GM19455 (cell line): ENCODE data around the gene DEK.

ENCODE experiments used
- ATAC-seq: cut with Tn5 transposase; IDR thresholded peaks from one replicate; pipeline ENCODE4 v1.9.1; 2021; ENCODE audit not compliant: unreplicated experiment

The DEK gene

GRCh38 chr6:18266523-18266912 lies 2.2 kb upstream of the DEK start:
- ATAC-seq = no peak

- no peak for ATAC-seq
Measured at GRCh38 chr6:18265787-18266522, 1.6 kb upstream of the DEK start.

DNA sequence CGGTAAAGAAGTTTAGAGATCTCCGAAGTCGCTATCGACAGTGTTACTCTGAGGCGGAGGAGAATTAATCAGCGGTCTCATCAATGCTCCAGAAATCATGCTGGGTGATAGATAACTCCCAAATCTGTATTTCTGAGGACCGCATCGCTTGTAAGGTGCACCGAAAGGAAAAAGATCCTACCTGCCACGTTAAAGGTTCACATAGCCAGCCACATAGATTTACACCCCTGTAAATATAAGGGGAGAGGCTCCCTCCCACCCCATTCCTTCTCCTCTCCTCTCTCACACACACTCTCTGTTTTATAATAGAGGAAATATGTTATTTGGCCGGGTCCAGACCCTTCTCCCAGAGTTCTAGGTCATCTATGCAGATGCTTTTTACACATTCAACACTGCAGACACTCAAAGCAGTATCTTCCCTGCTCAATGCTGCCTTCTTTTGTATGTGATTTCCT lies 620 bp upstream of the DEK start:
- no peak for ATAC-seq

GRCh38 chr6:18263418-18264218 lies 712 bp downstream of the DEK start:
- peak; percentile 2 for ATAC-seq

DNA sequence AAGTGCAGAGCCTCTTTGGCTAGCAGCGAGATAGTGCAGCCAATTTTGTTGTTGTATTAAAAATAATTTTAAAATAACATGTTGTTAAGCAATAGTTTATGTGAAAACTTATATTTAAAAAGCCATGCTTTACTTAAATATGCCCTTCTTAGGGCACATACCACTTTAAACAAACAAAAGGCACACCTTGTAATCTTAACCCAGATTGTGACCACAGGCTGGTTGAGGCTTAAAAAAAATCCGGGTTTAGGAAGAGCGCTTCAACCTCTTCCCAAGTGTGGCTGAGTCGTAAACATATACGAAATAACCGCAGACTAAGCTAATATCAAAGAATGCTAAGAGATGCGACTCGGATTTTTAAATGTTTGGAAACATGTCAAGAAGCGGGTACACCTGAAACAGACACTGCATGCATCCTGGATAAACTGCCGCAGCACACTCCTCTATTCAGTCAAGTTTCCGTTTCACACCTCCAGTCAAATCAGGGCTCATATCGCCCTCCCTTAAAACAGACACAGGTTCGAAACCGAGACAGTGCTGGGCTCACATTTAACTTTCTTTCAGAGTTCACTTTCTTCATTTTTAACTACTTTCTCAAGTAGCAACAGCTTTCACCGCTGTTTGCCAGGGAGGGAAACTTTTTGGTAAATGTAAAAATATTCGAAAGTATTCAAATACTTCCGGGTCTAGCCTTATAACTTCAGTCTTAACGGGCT lies 1.5 kb downstream of the DEK start:
- ATAC-seq = peak; percentile 57

GRCh38 chr6:18261877-18262276 lies 2.5 kb downstream of the DEK start:
- ATAC-seq = no peak

- ATAC-seq = peak; percentile 41
Measured at GRCh38 chr6:18260448-18261106, 3.8 kb downstream of the DEK start.

- no peak for ATAC-seq
Measured at GRCh38 chr6:18259675-18260447, 4.5 kb downstream of the DEK start.

DNA sequence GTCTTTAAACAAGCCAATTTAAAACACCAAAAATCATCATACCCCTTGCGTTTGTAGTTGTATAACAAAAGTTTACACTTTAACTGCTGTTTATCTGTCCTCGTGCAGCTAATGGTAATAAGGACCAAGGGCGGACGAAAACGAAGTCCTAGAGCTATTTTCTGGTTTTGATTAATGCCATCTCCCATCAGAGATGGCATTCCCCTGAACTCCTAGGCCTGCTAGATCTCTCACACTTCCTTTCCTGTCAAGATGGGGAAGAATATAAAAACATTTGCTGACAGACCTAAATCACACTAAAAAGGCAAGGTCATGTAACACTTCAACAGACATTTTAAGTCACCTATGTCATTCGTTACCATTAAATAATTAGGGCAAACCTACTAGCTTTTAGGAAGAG lies 9.5 kb downstream of the DEK start:
- ATAC-seq = no peak

DNA sequence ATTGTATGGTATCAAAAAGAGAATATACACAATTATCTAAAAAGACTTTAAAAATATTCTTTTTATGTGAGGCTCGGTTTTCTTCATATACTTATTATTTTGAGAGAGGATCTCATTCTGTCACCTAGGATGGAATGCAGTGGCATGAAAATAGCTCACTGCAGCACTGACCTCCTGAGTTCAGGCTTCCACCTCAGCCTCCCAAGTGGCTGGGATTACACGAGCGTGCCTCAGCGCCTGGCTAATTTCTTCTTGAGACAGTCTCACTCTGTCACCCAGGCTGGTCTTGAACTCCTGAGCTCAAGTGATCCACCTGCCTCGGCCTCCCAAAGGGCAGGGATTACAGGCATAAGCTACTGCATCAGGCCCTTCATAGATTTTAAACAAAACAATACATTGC lies 10.7 kb downstream of the DEK start:
- no peak for ATAC-seq

DNA sequence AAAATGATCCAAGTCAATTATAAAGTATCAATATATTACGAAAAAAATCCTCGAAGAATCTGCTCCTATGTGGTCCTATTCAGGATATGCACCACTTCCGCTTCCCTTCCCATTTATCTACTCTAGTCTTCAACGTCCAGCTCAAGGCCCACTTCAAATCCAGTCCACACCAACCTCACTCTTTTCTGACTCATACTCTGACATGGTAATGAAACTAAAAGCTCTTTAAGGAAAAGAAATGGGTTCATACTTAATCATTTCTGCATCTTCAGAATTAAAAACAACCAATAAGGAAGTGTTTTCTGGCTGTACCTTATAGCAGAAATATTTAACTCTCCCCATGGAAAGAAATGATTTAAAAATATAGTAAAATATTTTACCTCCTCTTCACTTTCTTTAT lies 15.1 kb downstream of the DEK start:
- no peak for ATAC-seq

GRCh38 chr6:18248698-18249097 lies 15.6 kb downstream of the DEK start:
- no peak for ATAC-seq

DNA sequence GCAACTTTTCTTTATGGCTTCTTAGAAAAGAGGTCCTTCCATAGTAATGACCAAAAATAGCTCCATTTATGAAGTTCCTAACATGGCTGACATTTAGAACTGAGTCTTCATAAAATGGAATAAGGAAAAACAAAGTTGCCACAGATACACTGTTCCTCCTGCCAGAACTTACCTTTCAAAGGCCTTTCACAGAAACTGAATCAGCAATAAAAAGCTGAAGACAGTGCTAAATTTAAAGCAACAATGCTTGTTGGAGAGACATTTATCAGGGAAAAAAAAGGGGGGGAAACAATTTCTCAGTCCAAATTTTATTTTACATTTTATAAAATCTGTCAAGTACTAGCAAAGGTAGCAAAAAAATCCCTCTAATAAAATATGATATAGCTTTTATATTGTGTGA lies 17.3 kb downstream of the DEK start:
- ATAC-seq = no peak

DNA sequence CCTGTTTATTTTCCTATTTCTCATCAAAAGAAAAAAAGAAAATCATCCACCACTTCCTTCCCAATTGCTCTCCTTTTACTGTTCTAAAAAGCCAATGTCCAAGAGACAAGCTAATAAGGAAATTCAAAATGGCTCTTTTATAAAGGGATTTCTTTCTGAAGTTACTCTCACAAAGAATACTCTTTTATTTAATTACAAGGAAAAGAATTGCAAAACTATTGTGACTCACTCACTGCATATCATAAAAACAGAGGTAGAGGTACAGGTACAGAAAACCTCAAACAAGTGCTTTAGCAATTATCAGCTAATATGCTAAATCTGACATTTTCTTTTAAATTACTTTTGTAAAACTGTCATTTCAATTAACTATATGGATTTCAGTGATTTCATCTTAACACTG lies 18.1 kb downstream of the DEK start:
- no peak for ATAC-seq

DNA sequence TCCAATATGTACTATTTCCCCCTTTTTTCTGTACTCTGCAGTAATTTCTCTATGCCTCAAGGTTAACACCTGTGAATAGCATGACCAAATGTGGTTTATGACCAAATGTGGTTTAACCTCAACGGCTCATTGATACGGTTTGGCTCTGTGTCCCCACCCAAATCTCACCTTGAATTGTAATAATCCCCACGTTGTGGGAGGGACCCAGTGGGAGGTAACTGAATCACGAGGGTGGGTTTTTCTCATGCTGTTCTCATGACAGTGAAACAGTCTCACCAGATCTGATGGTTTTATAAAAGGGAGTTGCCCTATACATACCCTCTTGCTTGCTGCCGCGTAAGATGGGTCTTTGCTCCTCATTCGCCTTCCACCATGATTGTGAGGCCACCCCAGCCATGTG lies 18.7 kb downstream of the DEK start:
- ATAC-seq = no peak

- ATAC-seq = no peak
Measured at GRCh38 chr6:18245079-18245478, 19.3 kb downstream of the DEK start.

- ATAC-seq = no peak
Measured at GRCh38 chr6:18244251-18244650, 20.1 kb downstream of the DEK start.

- no peak for ATAC-seq
Measured at GRCh38 chr6:18243302-18243893, 20.9 kb downstream of the DEK start.

DNA sequence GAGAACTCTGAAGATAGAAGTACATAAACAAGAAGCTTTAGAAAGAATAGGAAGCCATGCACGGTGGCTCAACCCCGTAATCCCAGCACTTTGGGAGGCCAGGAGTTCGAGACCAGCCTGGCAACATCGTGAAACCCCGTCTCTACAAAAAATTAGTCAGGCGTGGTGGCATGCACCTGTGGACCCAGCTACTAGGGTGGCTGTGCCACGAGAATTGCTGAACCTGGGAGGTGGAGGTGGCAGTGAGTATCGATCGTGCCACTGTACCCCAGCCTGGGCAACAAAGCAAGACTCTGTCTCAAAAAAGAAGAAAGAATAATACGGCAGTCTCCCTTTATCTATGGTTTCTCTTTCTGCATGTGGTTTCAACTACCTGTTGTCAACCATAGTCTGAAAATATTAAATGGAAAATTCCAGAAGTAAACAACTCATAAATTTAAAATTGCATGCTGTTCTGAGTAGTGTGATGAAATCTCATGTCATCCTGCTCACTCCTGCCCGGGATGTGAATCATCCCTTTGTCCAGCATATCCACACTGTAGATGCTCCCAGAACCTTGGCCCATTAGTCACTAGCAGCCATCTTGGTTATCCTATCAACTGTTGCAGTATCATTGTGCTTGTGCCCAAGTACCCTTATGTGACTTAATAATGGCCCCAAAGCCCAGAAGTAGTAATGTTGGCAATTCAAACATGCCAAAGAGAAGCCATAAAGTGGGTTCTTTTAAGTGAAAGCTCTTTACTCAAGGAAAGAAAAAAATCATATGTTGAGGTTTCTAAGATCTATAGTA lies 22.1 kb downstream of the DEK start:
- ATAC-seq = no peak
